SU-DHL-6 (cell line): ENCODE data around the gene SGCG.

Experiments
- H2AFZ ChIP-seq: fragments of 200-600 bp; sonication (generic); 2 replicates; pipeline ENCODE4 v1.6.1; 2014; ENCODE audit warnings: low read depth, mild to moderate bottlenecking, moderate library complexity, mixed read lengths, antibody characterized with exemption, low read length; ENCODE audit not compliant: severe bottlenecking
- H3F3A ChIP-seq: fragments of 200-600 bp; shearing (Covaris generic); 2 replicates; pipeline ENCODE4 v1.6.0; 2016; ENCODE audit warnings: antibody characterized with exemption, mild to moderate bottlenecking; ENCODE audit not compliant: insufficient read depth
- H3K27ac ChIP-seq: fragments of 200-600 bp; sonication (generic); 2 replicates; pipeline ENCODE4 v1.5.1; 2016; ENCODE audit warnings: low read depth, mild to moderate bottlenecking, low read length, moderate library complexity, mixed read lengths
- H3K27me3 ChIP-seq: fragments of 200-600 bp; sonication (generic), shearing (Covaris generic); 2 replicates; pipeline ENCODE4 v1.6.0; 2014; ENCODE audit warnings: mild to moderate bottlenecking, low read length
- H3K36me3 ChIP-seq: fragments of 200-600 bp; sonication (generic); 2 replicates; pipeline ENCODE4 v1.6.1; 2014; ENCODE audit warnings: mild to moderate bottlenecking, low read length, mixed read lengths
- H3K4me2 ChIP-seq: fragments of 300-600, 200-600 bp; shearing (Covaris generic), sonication (generic); 2 replicates; pipeline ENCODE4 v1.6.0; 2014; ENCODE audit warnings: low read length, low read depth, mild to moderate bottlenecking; ENCODE audit not compliant: poor library complexity, severe bottlenecking
- H3K4me3 ChIP-seq: fragments of 200-600 bp; sonication (generic); 2 replicates; pipeline ENCODE4 v1.5.1; 2014; ENCODE audit warnings: antibody characterized with exemption, low read length, mild to moderate bottlenecking, mixed read lengths; ENCODE audit not compliant: insufficient read depth, poor library complexity, severe bottlenecking
- H3K79me2 ChIP-seq: fragments of 200-600 bp; sonication (generic); 2 replicates; pipeline ENCODE4 v1.6.1; 2014; ENCODE audit warnings: mild to moderate bottlenecking, low read length, moderate library complexity; ENCODE audit not compliant: insufficient read depth
- H3K9ac ChIP-seq: fragments of 200-600 bp; sonication (generic); 2 replicates; pipeline ENCODE4 v1.7.0; 2014; ENCODE audit warnings: mild to moderate bottlenecking, low read length
- H3K9me2 ChIP-seq: fragments of 200-600 bp; sonication (generic); replicated peaks from 2 replicates; pipeline ENCODE4 v1.6.1; 2014; ENCODE audit warnings: low read length; ENCODE audit not compliant: insufficient read depth
- H3K9me3 ChIP-seq: fragments of 200-600 bp; sonication (generic); 2 replicates; pipeline ENCODE4 v1.6.1; 2014; ENCODE audit warnings: low read length, mixed read lengths; ENCODE audit not compliant: insufficient read depth
- H4K20me1 ChIP-seq: fragments of 200-600 bp; sonication (generic); 2 replicates; pipeline ENCODE4 v1.6.1; 2014; ENCODE audit warnings: low read depth, mild to moderate bottlenecking, antibody characterized with exemption, low read length, moderate library complexity, mixed read lengths
- CTCF ChIP-seq: fragments of 200-600 bp; sonication (generic); IDR thresholded peaks from one replicate; pipeline ENCODE4 v1.5.1; 2017; ENCODE audit warnings: antibody characterized with exemption, mild to moderate bottlenecking, low read length, moderate library complexity; ENCODE audit not compliant: insufficient read depth, poor library complexity, severe bottlenecking
- EZH2phosphoT487 ChIP-seq: fragments of 200-600 bp; sonication (generic), shearing (Covaris generic); conservative IDR thresholded peaks from 2 replicates; pipeline ENCODE4 v1.6.1; 2018; ENCODE audit warnings: mild to moderate bottlenecking, antibody characterized with exemption, low read length, moderate library complexity, mixed read lengths

The SGCG gene

GRCh38 chr13:23367907-23368306, 187.1 kb downstream of the SGCG start:
- Histone ChIP-seq H2AFZ (no peak overlapping the region), H3K9me3 (no peaks in the 10 kb centered on the region), H3F3A (no peaks in the 10 kb centered on the region), H3K9me2 (no peaks in the 10 kb centered on the region), H3K79me2 (0 out of 2 replicates have a peak, but pooled peaks cover 5% of the 10 kb centered on the region), H3K27ac (no peak overlapping the region), H3K27me3 (no peaks in the 10 kb centered on the region), H3K4me2 (no peak overlapping the region), H3K9ac (no peak overlapping the region), H3K4me3 (no peak overlapping the region), H4K20me1 (no peaks in the 10 kb centered on the region), H3K36me3 (peaks cover 30% of the 10 kb centered on the region; the same call in 1 of the 2 replicates)
- TF ChIP-seq CTCF, result no peak
- TF ChIP-seq EZH2phosphoT487, result no peak

GRCh38 chr13:23372264-23372906, 191.6 kb downstream of the SGCG start:
- Histone ChIP-seq H3K9ac (no peak overlapping the region), H3K9me2 (no peaks in the 10 kb centered on the region), H3K9me3 (no peaks in the 10 kb centered on the region), H3K4me2 (peak overlapping the region; percentile 10), H3K4me3 (no peak overlapping the region), H3K27me3 (no peaks in the 10 kb centered on the region), H3K27ac (no peak overlapping the region), H2AFZ (no peak overlapping the region), H3K79me2 (peaks cover 14% of the 10 kb centered on the region; the same call in 1 of the 2 replicates), H3K36me3 (peaks cover 23% of the 10 kb centered on the region; the same call in 1 of the 2 replicates), H4K20me1 (no peaks in the 10 kb centered on the region), H3F3A (peaks cover 9% of the 10 kb centered on the region; the same call in 1 of the 2 replicates)
- TF ChIP-seq EZH2phosphoT487 (no peak), CTCF (no peak)
